Measurements from ENCODE around the gene BPHL.
"Not testable (repeated sequence)": the region's sequence is repeated elsewhere in the genome, so short reads cannot be mapped to it uniquely, and the experiment has no call there.

Gene BPHL

DNA sequence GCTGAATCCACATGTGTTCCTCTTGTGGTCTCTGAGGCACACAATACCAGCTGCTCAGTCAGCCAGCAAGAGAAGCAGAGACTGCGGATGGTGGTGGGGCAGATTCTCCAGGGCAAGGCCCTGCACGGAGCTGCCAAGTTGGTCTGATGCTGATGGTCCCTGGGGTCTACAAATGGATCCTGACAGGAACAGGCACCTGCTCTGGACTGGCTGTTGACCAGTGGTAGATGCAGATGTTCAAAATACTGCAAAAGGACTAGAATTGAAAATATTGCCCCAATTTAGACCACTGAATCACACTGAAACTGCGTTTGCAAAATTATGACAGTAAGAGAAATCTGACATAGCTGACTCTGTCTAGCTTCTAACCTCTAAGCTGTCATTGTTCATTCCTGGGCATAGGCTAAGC is 68.5 kb downstream of the BPHL start:
- DNase-seq, result no peak

- DNase-seq, result no peak
These were observed 69.8 kb downstream of the BPHL start for GRCh38 chr6:3188262-3188661.

GRCh38 chr6:3189192-3189591 is 70.7 kb downstream of the BPHL start:
- DNase-seq, result not testable (repeated sequence)

GRCh38 chr6:3190056-3190455 is 71.5 kb downstream of the BPHL start:
- DNase-seq, result no peak

DNA sequence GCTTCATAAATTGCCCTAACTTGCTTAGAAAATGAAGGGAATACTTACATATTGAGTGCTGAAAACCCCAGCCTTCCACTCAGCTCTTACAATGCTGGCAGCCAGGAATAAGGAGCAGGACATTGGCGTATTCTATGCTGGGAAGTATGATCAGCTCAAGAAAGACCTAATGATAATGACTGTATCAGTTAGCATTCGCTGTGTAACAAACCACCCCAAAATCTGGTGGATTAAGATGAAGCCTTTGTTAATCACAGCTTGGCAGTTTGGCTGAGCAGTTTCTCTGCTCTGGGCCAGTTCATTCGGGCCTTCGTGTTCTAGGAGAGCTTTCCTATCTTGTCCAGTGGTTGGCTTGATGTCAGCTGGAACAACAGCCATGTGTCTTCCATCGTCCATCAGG is 72.3 kb downstream of the BPHL start:
- DNase-seq, result no peak

DNA sequence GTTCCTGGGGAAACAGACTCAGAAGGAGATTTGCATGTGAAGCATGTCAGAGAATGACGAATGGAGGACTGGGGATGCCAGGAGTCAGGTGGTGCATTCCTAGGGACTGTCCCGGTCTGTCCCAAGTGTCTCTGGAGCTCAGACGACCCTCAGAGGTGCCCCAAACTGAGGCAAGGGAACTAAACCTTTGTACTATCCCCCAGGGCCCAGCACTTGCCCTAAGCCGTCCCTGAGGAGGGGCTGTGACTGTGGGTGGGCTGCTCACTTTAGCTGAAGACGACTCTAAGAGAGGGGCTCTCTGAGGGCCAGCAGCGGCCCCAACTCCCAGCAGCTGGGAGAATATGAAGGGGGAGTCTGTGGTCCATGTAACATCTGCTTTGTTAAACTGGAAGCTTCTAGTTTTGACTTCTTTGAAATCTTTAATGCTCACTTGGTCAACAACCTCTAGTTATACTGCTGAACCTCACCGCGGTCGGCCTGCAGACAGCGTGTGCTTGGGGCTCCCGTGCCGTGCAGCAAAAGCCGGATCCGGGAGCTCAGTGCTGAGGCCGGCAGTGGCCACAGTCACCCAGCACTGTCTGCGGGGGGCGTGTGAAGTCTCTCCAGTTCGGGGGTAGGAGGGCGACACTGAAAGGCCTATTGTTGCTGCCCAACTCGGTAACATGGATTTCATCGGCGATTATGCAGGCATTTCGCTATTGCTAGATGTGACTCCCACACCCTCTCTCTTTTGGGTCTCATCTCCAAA is 74.8 kb downstream of the BPHL start:
- DNase-seq, result no peak

- DNase-seq, result peak in 1 of 2 experiments; percentile 8
These were observed 76.3 kb downstream of the BPHL start for GRCh38 chr6:3194535-3195419.

DNA sequence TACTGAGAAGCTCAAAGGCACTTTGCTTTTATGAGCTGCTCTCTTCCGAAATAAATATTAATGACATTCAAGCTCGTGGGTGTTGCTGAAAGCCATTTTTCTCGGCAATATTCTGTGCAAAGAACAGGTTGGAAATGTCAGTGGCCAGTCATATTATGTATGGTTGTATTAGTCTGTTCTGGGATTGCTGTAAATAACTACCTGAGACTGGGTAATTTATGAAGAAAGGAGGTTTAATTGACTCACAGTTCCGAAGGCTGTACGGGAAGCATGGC is 76.8 kb downstream of the BPHL start:
- no peak for DNase-seq

GRCh38 chr6:3195695-3196497 is 77.4 kb downstream of the BPHL start:
- DNase-seq, result no peak

- no peak for DNase-seq
These were observed 78.3 kb downstream of the BPHL start for GRCh38 chr6:3196770-3197169.

GRCh38 chr6:3197734-3198133 is 79.2 kb downstream of the BPHL start:
- not testable (repeated sequence) for DNase-seq

- no peak for DNase-seq
These were observed 80.9 kb downstream of the BPHL start for GRCh38 chr6:3199382-3199781.

DNA sequence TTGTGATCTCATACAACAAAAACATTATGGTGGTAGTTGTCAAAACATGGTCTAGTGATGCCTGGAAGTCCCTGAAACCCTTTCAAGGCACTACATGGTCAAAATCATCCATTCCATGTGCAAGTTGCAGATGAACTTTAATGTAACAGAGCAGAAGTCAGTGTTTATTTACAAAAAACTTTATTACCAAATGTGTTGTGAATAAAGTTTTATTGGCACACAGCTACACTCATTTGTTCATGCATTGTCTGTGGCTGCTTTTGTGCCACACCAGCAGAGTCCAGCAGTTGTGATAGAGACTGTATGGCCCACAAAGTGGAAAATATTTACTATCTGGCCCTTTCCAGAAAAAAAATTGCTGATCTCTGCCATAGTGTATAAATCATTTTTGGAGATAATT is 82.2 kb downstream of the BPHL start:
- DNase-seq, result no peak

DNA sequence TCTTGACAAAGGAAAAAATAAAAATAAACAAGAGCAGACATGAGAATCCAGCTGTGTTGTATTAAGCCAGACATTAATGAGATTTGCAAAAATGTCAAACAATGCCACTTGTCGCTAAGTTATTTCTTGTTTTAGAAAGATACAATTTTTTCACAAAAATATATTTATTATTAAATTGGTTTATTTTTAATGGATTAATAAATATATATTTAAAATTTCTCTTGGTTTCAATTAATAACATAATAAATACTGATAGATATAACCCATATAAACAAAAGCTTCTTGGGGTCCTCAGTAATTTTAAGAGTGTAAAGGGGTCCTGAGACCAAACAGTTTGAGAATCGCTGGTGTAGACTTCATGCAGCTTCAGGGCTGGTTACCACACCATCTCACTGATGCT is 82.9 kb downstream of the BPHL start:
- DNase-seq, result no peak

Data from NCI-H446 (cell line).